ENCODE measurements around the gene CCDC88B. TPM values are rescaled to one million over a fixed set of nuclear protein-coding genes. Genes with fewer than 3 reads are reported as not detected.

The CCDC88B gene
- total and polyA plus RNA-seq, 9 of the 15 experiments (the other 6 are each of a cell fraction or from before 2014, with no cell fraction given): 0.13 to 18.1 (median 7.9) TPM

GRCh38 chr11:64358907-64359711 is 19.1 kb downstream of the CCDC88B start, which contains the start of gene RPS6KA4 (continued):
- TF ChIP-seq, protein P1, sequence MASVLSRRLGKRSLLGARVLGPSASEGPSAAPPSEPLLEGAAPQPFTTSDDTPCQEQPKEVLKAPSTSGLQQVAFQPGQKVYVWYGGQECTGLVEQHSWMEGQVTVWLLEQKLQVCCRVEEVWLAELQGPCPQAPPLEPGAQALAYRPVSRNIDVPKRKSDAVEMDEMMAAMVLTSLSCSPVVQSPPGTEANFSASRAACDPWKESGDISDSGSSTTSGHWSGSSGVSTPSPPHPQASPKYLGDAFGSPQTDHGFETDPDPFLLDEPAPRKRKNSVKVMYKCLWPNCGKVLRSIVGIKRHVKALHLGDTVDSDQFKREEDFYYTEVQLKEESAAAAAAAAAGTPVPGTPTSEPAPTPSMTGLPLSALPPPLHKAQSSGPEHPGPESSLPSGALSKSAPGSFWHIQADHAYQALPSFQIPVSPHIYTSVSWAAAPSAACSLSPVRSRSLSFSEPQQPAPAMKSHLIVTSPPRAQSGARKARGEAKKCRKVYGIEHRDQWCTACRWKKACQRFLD (CRISPR knock-in tag; IDR thresholded peaks at IDR 0.05): peak; percentile 92
- no peak for TF ChIP-seq CREM (IDR thresholded peaks at IDR 0.05; ENCODE audit: low read depth)
- peak; percentile 30; the same call in 1 of the 2 replicates for TF ChIP-seq CBFB (CRISPR knock-in tag; IDR thresholded peaks at IDR 0.05)
- no peak for TF ChIP-seq ETV6 (IDR thresholded peaks at IDR 0.05; ENCODE audit: borderline replicate concordance in 1 of 2, low read depth in 2 of 2, low read length in 1 of 2)
- 0 out of 2 replicates have a peak, but pooled peaks have one; percentile 23 for TF ChIP-seq ETV6 (CRISPR knock-in tag; IDR thresholded peaks at IDR 0.05; ENCODE audit: borderline replicate concordance)
- 0 out of 2 replicates have a peak, but pooled peaks have one; percentile 61 for TF ChIP-seq NR4A1 (CRISPR knock-in tag; IDR thresholded peaks at IDR 0.05)
- TF ChIP-seq NR4A1 (tag; IDR thresholded peaks at IDR 0.05): no peak
- TF ChIP-seq, protein P2, sequence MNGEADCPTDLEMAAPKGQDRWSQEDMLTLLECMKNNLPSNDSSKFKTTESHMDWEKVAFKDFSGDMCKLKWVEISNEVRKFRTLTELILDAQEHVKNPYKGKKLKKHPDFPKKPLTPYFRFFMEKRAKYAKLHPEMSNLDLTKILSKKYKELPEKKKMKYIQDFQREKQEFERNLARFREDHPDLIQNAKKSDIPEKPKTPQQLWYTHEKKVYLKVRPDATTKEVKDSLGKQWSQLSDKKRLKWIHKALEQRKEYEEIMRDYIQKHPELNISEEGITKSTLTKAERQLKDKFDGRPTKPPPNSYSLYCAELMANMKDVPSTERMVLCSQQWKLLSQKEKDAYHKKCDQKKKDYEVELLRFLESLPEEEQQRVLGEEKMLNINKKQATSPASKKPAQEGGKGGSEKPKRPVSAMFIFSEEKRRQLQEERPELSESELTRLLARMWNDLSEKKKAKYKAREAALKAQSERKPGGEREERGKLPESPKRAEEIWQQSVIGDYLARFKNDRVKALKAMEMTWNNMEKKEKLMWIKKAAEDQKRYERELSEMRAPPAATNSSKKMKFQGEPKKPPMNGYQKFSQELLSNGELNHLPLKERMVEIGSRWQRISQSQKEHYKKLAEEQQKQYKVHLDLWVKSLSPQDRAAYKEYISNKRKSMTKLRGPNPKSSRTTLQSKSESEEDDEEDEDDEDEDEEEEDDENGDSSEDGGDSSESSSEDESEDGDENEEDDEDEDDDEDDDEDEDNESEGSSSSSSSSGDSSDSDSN (IDR thresholded peaks at IDR 0.05; ENCODE audit: borderline replicate concordance in 1 of 2, low read depth in 2 of 2, low read length in 2 of 2): peak; percentile 49 to 85; a peak in 2 of 4 replicates
- 0 out of 2 replicates have a peak, but pooled peaks have one; percentile 35 for TF ChIP-seq ZNF583 (CRISPR knock-in tag; IDR thresholded peaks at IDR 0.05)
- TF ChIP-seq KDM2B (CRISPR knock-in tag; IDR thresholded peaks at IDR 0.05): 0 out of 2 replicates have a peak, but pooled peaks have one; percentile 33
- no peak for TF ChIP-seq ZNF696 (CRISPR knock-in tag; conservative IDR thresholded peaks at IDR 0.05)
- TF ChIP-seq RBBP5 (IDR thresholded peaks at IDR 0.05; ENCODE audit: borderline replicate concordance, insufficient read depth, low read length, poor library complexity, severe bottlenecking): peak; percentile 39
- TF ChIP-seq GTF2E2 (tag; IDR thresholded peaks at IDR 0.05): 0 out of 2 replicates have a peak, but pooled peaks have one; percentile 29
- TF ChIP-seq HDGF (IDR thresholded peaks at IDR 0.05): no peak
- no peak for TF ChIP-seq CHCHD3 (CRISPR knock-in tag; IDR thresholded peaks at IDR 0.05)
- peak; percentile 88 for TF ChIP-seq CCNT2 (IDR thresholded peaks at IDR 0.05; ENCODE audit: borderline replicate concordance, extremely low read depth, insufficient read length, low read depth, low read length)
- peak; percentile 97 for TF ChIP-seq BHLHE40 (IDR thresholded peaks at IDR 0.05; ENCODE audit: low read length)
- TF ChIP-seq SIN3B (IDR thresholded peaks at IDR 0.05; ENCODE audit: low read depth): peak; percentile 47; the same call in 1 of the 2 replicates
- TF ChIP-seq ZNF444 (CRISPR knock-in tag; IDR thresholded peaks at IDR 0.05): no peak
- peak; percentile 61 for TF ChIP-seq HMGN3 (IDR thresholded peaks at IDR 0.05; ENCODE audit: borderline replicate concordance, extremely low read depth, insufficient read length, low read depth, low read length)
- TF ChIP-seq, protein P3, sequence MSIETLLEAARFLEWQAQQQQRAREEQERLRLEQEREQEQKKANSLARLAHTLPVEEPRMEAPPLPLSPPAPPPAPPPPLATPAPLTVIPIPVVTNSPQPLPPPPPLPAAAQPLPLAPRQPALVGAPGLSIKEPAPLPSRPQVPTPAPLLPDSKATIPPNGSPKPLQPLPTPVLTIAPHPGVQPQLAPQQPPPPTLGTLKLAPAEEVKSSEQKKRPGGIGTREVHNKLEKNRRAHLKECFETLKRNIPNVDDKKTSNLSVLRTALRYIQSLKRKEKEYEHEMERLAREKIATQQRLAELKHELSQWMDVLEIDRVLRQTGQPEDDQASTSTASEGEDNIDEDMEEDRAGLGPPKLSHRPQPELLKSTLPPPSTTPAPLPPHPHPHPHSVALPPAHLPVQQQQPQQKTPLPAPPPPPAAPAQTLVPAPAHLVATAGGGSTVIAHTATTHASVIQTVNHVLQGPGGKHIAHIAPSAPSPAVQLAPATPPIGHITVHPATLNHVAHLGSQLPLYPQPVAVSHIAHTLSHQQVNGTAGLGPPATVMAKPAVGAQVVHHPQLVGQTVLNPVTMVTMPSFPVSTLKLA (conservative IDR thresholded peaks at IDR 0.05): peak in 1 of 2 experiments; percentile 51; a peak in 1 of 4 replicates
- peak; percentile 42; the same call in 1 of the 2 replicates for TF ChIP-seq GABPA (tag; conservative IDR thresholded peaks at IDR 0.05; ENCODE audit: low read depth)
